Kasumi-1 (cell line): ENCODE measurements around the gene ZNF800.

ENCODE experiments used
- DNase-seq, 2 experiments: peaks; one replicate each; lab custom pipeline; 2025; lab: John Stamatoyannopoulos, UW

ZNF800 gene

DNA sequence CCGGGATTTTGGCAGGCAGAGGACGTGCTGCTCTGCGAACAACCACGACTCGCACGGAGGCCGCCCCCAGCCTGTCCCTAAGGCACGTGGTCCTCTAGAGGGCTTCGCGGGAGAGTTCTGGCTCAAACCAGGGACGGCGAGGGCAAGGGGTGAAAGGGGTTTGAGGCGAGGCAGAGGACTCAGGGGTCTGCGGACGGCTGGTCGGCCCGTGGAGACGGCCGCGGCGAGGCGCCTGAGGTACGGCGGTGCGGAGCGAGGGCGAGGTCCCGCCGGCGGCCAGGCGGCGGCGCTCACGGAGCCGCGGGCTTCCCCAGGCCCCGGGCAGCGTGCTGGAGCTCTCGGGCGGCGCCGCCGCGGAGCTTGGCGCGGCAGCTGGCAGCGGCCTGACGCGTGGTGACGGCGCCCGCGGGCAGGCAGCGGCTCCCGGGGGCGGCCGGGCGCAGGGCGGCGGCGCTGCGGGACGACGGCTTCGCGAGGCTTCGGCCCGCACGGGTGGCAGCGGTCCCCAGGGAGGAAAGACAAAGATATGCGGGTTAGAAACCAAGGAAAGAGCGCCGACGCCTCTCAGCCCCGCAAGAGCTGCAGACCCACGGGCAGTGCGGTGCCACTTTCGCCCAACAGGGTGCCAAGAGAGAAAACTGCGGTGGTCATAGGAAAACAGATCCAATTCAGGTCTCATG lies 44.8 kb downstream of the ZNF800 start:
- DNase-seq: peak; percentile 33 to 45

DNA sequence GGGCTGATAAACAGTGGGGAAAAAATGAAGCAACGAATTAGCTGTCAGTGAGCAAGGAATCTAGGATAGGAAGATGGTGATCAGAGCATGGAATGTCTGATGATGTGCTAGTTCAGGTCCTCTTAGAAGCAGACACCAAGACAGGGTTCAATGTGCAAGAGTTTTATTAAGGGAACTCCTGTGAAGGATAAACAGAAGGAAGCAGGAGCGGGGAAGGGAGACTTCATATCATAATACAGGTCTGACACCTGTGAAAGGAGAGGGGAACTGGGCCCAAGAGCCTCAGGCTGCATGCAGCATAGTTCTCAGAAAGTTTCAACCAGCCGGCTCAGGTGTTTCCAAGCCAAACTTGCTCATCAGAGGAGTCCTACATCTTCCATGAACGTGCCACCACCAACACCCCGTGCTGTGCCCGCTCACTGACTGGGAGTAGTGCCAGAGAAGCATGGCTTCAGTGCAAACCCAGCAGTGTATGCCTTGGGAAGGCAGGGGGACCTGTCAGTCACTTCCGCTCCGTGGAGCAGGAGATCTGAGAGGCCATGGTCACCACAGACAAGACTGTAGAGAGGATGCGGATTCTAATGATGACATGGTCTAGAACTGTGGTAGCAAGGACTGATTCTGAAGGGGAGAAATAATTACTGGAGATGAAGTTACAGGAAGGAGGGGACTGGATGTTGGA lies 45.8 kb downstream of the ZNF800 start:
- DNase-seq: no peak

DNA sequence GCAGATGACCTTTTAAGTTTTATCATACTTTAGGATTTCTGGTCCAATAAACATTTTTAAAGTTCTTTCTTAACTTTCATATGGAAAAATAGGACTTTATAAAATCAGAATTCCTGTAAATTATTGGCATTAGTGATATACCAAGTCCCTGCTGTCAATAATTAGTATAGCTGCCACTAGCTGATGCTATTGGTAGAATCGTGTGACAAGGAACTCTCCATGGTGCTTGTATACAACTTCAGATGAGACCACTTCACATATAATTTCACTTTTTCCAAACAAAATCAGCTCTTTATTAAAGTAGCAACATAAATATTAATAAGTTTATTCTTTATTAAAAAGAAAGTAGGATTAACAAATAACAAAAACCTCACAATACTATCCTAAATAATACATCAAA lies 49.9 kb downstream of the ZNF800 start:
- peak in 1 of 2 experiments; percentile 14 for DNase-seq

DNA sequence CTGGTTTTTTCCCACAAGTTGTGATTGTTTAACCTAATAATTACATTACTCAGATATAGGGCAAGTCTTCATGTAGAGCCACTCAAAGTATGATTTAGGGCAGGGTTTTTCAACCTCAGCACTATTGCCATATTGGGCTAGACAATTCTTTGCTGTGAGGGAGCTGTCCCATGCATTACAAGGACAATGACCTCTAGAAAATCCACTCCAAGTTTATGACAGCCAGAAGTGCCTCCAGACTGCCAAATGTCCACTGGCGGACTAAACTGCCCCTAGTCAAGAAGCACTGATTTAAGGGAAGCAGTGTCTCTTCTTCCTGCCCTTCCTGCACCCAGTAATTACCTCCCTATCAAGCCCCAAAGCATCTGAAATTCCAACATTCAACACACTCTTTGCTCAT lies 54.4 kb downstream of the ZNF800 start:
- no peak for DNase-seq

DNA sequence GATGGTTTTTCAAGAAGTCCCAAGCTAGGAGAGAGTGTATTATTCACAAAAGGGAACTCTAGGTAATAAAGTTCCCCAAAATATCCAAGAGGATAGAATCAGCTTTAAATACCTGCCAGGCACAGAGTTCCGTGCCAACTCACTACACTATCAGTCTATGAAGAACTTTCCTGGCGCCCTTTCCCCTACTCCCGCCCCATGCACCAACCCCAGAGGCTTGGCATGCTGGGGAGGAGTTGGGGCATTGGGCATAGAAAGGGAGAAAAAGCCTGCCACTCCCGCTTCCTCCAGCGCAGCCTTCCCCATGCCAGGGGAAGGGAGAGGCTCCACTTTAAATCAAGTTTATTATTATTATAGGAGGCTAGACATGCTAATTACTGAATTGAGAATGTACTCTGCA lies 54.9 kb downstream of the ZNF800 start:
- no peak for DNase-seq

DNA sequence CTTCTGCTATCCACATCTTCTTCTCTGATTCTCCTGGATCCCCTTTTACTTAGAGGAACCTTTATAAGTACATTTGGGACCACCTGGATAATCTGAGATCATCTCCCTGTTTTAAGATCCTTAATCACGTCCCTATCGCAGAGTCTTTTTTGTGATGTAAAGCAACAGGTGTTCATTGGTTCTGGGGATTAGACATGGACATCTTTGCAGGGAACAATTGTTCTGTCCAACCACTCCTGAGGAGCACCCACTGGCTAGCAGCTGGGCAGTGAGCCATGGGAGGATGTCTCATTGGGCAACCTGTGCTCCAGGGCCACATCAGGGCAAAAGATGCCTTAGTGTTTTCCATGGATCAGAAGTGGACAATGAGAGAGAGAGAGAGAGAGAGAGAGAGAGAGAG lies 56.0 kb downstream of the ZNF800 start:
- DNase-seq: no peak

DNA sequence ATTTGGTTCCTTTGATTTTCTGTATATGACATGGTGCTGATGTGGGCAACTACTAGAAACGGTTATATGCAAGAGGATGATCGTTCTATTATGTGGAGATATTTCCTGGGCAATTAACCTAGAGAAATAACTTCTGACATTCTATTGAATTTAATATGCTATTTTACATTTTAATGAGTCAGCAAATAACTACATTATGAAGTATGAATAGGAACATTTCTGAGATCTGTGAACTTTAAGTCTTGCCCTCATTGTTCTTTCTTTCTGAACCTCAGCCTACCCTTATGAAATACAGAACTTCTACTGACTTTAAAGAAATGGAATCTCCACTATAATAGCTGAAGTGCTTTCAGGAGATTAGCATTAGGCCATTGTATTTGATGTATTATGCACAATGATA lies 59.6 kb downstream of the ZNF800 start:
- no peak for DNase-seq

DNA sequence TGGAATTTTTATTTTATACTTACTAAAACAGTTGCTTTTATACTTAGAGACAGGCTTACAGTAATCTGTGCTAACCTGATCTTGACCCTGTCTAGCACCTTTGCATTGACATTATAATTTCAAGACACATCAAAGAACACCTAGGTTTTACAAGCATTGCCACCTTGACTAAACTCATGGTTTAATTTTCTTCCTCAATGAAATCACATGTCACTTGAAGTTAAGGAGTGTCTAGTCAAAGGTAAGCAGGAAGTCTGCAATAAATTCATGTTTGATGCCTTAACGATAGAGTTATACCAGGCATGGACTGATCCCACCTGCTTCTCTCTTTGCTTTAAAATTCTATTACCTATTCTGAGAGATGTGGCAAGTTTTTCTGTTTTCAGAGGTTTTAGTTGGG lies 62.4 kb downstream of the ZNF800 start:
- no peak for DNase-seq

DNA sequence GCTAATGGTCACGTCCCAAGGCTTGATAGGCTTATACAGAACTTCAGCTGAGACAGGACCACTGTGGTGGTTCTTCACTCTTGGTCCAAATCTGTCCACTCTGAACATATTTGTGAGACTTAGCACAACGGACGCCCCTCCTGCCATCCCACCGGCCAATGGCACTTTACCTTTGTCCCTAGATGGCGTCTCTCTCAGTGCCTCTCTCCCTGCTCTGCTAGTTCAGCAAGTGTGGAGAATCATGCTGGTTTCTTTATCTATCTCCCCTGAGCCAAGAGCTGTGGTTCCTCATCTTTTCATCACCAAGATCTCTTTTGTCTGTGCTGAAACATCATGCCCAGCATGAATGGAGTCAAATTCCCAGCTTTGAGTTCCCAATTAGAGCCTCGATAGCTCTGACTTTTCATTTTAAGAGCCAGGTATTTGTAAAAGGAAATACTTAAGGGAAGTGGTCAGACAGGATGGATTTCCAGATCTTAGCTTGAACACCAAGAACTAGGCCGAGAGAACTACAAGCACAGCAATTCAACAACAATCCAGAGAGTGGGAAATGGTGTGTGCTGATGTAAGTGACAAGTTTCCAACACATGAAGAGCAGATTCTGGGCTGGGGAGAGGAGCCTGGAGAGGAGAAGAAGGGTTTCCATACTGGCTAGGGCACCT lies 69.5 kb downstream of the ZNF800 start:
- no peak for DNase-seq

DNA sequence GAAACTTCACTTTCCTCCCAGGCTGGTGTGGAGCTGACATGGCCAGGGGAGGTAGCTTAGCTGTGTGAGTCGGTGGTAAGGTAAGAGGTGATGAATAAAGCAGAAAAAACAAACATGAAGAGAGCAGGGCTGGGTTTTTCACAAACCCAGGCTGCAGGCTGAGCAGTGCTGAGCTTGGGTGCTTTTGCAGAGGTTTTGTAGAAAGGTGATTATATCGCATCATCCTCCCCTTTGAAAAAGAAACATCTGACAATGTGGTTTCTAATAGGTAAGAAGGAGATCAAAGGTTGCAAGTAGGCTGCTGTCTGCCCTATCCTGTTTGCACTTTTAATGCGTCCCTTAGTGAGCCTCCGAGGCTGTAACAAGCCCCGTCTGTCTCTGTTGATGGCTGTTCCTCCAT lies 70.2 kb downstream of the ZNF800 start:
- no peak for DNase-seq

DNA sequence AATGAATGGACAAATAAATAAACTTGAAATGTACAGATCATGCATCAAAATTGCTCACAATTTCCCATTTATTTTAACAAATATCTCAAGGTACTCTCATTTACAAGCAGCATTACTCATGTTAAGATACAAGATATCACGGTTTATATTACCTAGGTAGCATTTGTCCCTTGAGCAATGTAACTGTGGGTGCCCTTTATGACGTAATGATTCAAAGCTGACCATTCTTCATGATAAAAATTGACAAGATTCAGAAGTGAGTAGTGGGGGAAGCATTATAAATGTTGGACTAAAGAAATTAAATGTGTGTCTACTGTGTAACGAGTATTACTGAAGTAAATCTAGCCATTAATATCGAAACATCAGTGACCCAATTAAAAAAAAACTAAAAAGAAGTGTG lies 71.5 kb downstream of the ZNF800 start:
- DNase-seq: no peak
